ENCODE results near the gene MRGPRD. TPM values are rescaled to one million over a fixed set of nuclear protein-coding genes. Genes with fewer than 3 reads are reported as not detected.

The MRGPRD gene
- total and polyA plus RNA-seq, 2 of the 13 experiments (the other 11 are each of a cell fraction or from before 2014, with no cell fraction given), result not detected

DNA sequence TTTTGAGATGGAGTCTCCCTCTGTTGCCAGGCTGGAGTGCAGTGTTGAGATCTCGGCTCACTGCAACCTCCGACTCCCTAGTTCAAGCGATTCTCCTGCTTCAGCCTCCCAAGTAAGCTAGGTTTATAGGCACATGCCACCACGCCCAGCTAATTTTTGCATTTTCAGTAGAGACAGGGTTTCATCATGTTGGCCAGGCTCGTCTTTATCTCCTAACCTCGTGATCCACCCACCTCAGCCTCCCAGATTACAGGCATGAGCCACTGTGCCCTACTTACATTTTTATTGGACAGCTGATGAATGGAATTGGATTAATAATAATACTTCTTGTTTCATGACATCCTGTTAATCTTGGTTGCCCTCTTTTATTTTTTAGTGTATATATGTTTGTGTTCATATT, 3.0 kb upstream of the MRGPRD start (continued):
- TF ChIP-seq ZNF777 (CRISPR knock-in tag; IDR thresholded peaks at IDR 0.05) (no peak), HES4 (CRISPR knock-in tag; IDR thresholded peaks at IDR 0.05; ENCODE audit: borderline replicate concordance) (no peak), ONECUT2 (CRISPR knock-in tag; IDR thresholded peaks at IDR 0.05) (no peak), EP300 (IDR thresholded peaks at IDR 0.05; ENCODE audit: low read depth in 2 of 2, low read length in 2 of 2) (no peak), EP300 (CRISPR knock-in tag; IDR thresholded peaks at IDR 0.05; ENCODE audit: borderline replicate concordance) (no peak), ZNF446 (CRISPR knock-in tag; IDR thresholded peaks at IDR 0.05) (no peak), ZNF451 (CRISPR knock-in tag; IDR thresholded peaks at IDR 0.05) (no peak)
- TF ChIP-seq, protein P1, sequence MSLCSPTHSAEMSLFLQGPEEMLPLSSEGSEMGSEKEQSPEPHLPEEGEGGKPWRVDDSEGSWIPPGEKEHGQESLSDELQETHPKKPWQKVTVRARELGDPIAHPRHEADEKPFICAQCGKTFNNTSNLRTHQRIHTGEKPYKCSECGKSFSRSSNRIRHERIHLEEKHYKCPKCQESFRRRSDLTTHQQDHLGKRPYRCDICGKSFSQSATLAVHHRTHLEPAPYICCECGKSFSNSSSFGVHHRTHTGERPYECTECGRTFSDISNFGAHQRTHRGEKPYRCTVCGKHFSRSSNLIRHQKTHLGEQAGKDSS (CRISPR knock-in tag; IDR thresholded peaks at IDR 0.05; ENCODE audit: borderline replicate concordance, low read depth), result no peak
- TF ChIP-seq, protein P2, sequence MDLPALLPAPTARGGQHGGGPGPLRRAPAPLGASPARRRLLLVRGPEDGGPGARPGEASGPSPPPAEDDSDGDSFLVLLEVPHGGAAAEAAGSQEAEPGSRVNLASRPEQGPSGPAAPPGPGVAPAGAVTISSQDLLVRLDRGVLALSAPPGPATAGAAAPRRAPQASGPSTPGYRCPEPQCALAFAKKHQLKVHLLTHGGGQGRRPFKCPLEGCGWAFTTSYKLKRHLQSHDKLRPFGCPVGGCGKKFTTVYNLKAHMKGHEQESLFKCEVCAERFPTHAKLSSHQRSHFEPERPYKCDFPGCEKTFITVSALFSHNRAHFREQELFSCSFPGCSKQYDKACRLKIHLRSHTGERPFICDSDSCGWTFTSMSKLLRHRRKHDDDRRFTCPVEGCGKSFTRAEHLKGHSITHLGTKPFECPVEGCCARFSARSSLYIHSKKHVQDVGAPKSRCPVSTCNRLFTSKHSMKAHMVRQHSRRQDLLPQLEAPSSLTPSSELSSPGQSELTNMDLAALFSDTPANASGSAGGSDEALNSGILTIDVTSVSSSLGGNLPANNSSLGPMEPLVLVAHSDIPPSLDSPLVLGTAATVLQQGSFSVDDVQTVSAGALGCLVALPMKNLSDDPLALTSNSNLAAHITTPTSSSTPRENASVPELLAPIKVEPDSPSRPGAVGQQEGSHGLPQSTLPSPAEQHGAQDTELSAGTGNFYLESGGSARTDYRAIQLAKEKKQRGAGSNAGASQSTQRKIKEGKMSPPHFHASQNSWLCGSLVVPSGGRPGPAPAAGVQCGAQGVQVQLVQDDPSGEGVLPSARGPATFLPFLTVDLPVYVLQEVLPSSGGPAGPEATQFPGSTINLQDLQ (CRISPR knock-in tag; IDR thresholded peaks at IDR 0.05), result no peak

DNA sequence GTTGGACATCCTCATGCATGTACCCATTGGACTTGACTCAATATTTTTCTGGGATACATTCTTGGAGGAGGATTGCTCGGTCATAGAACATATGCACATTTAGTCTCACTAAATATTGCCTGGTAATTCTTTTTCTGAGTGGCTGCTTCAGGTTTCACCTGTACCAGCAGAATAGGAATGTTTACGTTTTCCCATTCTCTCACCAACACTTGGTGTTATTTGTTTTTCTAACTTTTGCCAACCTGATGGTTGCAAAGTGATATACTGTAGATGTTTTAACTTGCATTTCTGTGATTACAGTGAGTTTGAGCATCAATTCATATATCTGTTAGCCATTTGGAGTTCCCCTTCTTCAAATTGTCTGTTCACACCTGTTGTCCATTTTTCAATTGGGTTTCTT, 1.3 kb upstream of the MRGPRD start:
- H3K4me2 ChIP-seq (ENCODE audit: low read depth, low read length), result no peak overlapping the region
- no peaks in the 10 kb centered on the region for H3K4me1 ChIP-seq (ENCODE audit: insufficient read depth, low read length)
- H3K79me2 ChIP-seq (ENCODE audit: insufficient read depth, low read length), result no peaks in the 10 kb centered on the region
- no peak overlapping the region for H3K4me3 ChIP-seq (replicated peaks in 1 of 3; ENCODE audit: insufficient read depth in 1 of 3, low read depth in 2 of 3, low read length in 3 of 3)
- intact Hi-C loops (cut with micrococcal nuclease; ENCODE audit: unreplicated experiment), result no loop called here
- no peaks in the 10 kb centered on the region for H3K36me3 ChIP-seq (replicated peaks in 1 of 2; ENCODE audit: control insufficient read depth in 1 of 2, insufficient read depth in 2 of 2, low read length in 2 of 2)
- no peak overlapping the region for H3K27ac ChIP-seq (ENCODE audit: extremely low read length, insufficient read depth, low read length)
- ChIA-PET POLR2A (no interaction called here), CTCF (ENCODE audit: low intra/inter-chr PET ratio, low total read pairs) (no interaction called here)
- DNase-seq (ENCODE audit: low spot score) (no peak), ATAC-seq (no peak), FAIRE-seq (no peak)
- 30% methylated on average over 2 of the region's 2 CpGs for WGBS (ENCODE audit: low lambda C conversion rate)
- no peaks in the 10 kb centered on the region for H4K20me1 ChIP-seq (ENCODE audit: insufficient read depth, low read length)
- in situ Hi-C loops (cut with HindIII; ENCODE audit: extremely low pct_ligation_motif_present, low pct_unique_long_range_greater_than_20kb), result no loop called here
- TF ChIP-seq ZNF33A (CRISPR knock-in tag; IDR thresholded peaks at IDR 0.05; ENCODE audit: borderline replicate concordance), result no peak
- no peak for TF ChIP-seq SCMH1 (CRISPR knock-in tag; IDR thresholded peaks at IDR 0.05; ENCODE audit: borderline replicate concordance)
- no peak for TF ChIP-seq ZNF720 (CRISPR knock-in tag; IDR thresholded peaks at IDR 0.05)
- no peak for TF ChIP-seq SIN3B (IDR thresholded peaks at IDR 0.05; ENCODE audit: low read length)
- no peak for TF ChIP-seq TBX3 (IDR thresholded peaks at IDR 0.05; ENCODE audit: borderline replicate concordance)
- peaks cover 6 to 26% of the 10 kb centered on the region in 2 experiments; a peak in 2 of 5 replicates for H3K27me3 ChIP-seq (ENCODE audit: control insufficient read depth in 1 of 2, insufficient read depth in 2 of 2, low read length in 2 of 2)
- no TSS peak for BruUV-seq (replicated peaks)
- no peaks in the 10 kb centered on the region for H3K9me3 ChIP-seq (ENCODE audit: low read length)
- H2AFZ ChIP-seq (ENCODE audit: low read length), result no peak overlapping the region
- no peak overlapping the region for H3K9ac ChIP-seq (ENCODE audit: insufficient read depth, low read depth, low read length)

Data from HepG2 (cell line).